Superior temporal gyrus (tissue), 1 donor: ENCODE data around the gene STRAP.
"Not testable (repeated sequence)": the region's sequence is repeated elsewhere in the genome, so short reads cannot be mapped to it uniquely, and the experiment has no call there.

Source experiments
- DNase-seq: peaks from one replicate; pipeline ENCODE4 v3.0.0-alpha.2; 2016; ENCODE audit errors: extremely low spot score

The STRAP gene

GRCh38 chr12:15924956-15925355 is 42.8 kb downstream of the STRAP start:
- no peak for DNase-seq

DNA sequence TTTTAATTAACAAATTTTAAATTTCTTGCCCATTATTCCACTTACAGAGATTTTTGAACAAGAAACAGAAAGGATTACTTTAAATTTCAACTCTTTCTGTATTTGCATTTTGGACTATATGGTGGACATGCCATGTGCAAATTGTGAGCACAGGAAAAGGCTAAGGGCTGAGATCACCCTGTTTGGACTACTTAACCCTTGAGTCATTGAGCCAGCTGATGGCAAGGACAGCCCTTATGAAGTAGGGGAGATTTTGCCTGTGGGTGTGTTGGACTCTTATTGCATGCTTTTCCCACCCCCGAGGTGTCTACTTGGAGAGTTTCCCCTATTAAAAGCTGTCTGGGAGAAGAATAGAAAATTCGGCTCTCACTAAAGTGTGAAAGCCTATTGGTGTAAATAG is 46.2 kb downstream of the STRAP start:
- no peak for DNase-seq

DNA sequence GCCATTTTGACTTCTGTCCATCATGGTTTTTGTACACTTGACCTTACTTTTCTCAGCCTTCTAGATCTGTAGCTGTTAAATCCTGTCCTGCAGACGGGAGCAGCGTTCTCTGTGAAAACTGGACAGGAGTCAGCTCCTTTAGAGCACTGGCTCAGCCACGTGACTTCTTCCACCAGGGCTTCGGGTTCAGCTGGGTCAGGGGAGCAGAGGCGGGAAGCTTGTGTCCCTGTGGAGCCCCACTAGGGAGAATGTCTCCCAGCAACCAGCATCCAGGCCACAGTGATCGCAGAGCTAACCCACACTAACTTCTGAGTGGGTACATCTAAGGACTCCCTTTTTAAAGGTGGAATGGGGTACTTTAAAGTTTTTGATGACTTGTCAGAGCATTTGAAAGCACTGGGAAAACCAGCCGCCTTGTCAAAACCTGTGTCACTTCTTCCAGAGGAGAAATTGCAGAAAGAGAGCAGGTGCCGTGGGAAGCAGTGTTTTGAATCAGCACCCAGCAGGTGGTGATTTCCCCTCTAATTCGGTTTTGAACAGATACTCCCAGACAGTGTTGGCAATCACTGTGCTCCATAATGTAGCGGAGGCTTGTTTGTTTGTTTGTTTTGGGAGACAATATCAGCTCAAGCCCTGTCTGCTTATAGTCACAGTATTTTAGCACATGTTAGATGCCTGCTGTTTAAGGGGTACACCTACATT is 46.8 kb downstream of the STRAP start:
- DNase-seq = no peak

GRCh38 chr12:15931590-15932053 is 49.4 kb downstream of the STRAP start:
- no peak for DNase-seq

GRCh38 chr12:15932327-15932726 is 50.1 kb downstream of the STRAP start:
- no peak for DNase-seq

DNA sequence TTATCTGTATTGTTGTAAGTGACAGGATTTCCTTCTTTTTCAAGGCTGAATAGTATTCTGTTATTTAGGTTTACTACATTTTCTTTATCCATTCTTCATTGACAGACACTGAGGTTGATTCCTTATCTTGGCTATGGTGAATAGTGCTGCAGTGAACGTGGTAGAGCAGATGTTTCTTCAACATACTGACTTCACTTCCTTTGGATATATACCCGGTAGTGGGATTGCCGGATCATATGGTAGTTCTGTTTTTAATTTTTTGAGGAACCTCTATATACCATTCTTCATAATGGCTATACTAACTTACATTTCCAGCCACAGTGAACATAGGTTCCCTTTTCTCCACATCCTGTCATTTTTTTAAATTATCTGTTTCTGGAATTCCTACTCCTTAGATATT is 50.8 kb downstream of the STRAP start:
- DNase-seq = no peak

- DNase-seq = no peak
Measured at GRCh38 chr12:15933751-15934150, 51.6 kb downstream of the STRAP start.

GRCh38 chr12:15936751-15937150 is 54.6 kb downstream of the STRAP start:
- no peak for DNase-seq

DNA sequence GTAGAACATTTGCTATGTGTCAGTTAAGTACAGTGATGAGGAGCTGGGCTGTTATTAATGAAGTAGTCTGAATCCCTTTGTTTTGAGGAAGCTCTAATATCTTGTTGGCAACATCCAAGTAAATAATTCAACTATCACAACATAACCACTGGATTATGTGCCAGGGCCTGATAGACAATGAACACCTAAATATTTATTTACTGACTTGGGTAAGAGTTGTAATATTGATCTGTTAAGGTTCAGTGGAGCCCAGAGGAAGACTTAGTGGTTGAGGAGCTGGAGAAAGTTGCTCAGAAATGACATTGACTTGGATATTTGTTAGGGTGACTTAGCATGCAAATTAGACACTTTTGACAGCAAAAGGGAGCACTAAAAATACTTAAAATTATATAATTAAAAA is 55.7 kb downstream of the STRAP start:
- DNase-seq = no peak

DNA sequence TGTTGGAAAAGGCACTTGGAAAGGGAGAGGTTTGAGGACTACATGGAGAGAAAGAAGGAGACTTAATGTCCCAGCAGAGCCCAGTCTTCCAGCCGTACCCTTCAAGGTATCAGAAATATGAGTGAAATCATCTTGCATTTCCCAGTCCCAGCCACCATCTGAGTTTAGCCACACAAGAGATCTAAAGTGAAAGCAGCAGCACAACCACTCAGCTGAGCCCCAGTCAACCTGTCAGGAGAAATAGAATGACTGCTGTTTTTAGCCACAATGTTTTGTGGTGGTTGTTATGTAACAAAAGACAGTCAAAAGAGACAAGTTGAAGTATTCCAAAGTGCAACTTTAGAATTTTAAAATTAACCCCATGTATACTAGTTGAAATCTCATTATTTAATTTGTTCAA is 56.9 kb downstream of the STRAP start:
- DNase-seq = no peak

DNA sequence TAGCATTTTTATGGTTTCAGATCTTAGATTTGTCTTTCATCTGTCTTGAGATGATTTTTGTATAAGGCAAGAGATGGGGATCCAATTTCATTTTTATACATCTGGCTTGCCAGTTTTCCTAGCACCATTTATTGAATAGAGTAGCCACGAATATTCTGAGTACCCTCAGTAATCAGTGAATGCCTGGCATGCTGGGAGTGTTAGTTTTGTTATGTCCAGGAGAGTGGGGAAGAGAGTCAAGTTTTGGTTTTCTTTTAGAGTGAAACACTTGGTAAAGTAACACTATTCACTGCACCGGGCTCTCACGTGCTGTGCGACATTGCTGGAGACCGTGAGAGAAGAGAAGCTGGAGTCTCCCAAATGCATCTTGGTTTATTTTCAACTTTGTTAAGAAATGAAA is 60.3 kb downstream of the STRAP start:
- no peak for DNase-seq

DNA sequence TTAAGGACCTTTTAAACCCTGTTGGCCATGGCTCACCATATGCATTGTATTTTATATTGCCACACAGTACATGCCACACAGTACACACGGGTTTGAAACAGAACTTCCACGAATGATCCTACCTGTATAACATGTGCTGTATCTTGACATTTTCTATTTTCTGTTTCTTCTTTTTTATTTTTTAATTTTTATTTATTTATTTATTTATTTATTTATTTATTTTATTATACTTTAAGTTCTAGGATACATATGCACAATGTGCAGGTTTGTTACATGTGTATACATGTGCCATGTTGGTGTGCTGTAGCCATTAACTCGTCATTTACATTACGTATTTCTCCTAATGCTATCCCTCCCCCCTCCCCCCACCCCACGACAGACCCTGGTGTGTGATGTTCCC is 61.3 kb downstream of the STRAP start:
- DNase-seq = not testable (repeated sequence)

- not testable (repeated sequence) for DNase-seq
Measured at GRCh38 chr12:15948461-15948860, 66.3 kb downstream of the STRAP start.
